GM18498 (cell line): ENCODE measurements around the gene COPS8.

Experiments
- ATAC-seq: cut with Tn5 transposase; IDR thresholded peaks from one replicate; pipeline ENCODE4 v1.9.1; 2021; ENCODE audit warnings: mild to moderate bottlenecking, moderate library complexity; ENCODE audit not compliant: unreplicated experiment

COPS8 gene

GRCh38 chr2:237097911-237098702, 12.4 kb downstream of the COPS8 start:
- no peak for ATAC-seq

GRCh38 chr2:237099804-237100203, 14.1 kb downstream of the COPS8 start:
- peak; percentile 39 for ATAC-seq

DNA sequence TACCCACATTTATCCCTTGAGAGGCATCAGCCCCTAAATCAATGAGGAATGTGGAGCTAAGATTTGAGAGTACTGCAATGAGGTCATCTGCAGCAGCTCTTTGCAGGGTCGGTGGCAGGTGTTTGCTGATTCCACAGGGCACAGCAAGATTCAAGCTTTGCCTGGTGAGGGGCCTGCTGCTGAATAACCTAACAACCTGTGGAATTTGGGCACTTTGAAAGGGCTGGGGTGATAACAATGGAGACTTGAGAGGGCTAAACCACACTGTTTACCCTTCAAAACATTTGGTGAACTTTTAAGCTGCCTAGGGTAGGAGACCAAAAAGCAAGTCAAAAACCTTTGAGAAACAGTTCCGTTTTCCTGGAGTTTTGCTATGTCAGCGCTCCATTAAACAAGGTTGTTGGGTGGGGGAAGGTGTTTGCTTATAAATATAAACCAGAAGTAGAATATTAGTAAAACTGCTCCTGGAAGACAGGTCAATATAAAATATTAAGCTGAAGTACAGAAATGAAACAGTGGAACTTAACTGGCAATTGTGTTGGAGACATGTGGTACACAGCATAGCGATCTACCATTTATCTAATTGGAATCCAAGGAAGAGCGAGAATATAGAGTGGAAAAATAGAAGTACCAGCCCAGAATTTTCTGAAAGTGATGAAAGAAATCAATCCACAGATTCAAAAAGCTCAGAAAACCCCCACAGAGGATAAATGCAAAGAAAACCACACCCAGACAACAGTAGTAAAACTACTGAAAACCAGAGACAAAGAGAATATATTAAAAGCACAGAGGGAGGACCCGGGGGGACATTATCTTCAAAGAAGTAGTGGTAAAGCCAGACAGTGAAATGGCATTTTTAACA, 15.7 kb downstream of the COPS8 start:
- no peak for ATAC-seq

- ATAC-seq = no peak
Observed at GRCh38 chr2:237102428-237102827, 16.7 kb downstream of the COPS8 start.

DNA sequence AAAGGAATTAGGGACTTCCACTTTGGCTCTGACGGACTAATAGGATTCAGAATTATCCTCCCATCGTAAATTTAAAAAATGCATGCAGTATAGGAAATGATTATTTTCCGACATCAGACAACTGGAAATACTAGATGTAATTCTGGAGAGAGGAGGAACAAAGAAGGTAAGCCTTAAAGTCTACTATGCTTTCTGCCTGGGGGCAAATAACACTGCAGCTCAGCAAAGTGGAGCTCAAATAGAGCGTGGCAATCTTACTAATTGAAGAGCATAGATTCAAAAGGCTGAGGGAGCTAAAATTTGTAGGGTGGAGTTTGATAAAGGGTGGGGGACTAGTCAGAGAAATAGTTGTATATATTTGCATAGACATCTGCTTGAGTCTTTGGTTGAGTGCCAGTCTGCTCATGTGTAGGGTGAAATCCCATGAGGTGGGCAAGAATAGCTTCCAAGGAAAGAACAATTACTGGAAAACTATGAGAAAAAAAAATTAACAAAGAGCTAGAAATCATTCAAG, 23.8 kb downstream of the COPS8 start:
- no peak for ATAC-seq

DNA sequence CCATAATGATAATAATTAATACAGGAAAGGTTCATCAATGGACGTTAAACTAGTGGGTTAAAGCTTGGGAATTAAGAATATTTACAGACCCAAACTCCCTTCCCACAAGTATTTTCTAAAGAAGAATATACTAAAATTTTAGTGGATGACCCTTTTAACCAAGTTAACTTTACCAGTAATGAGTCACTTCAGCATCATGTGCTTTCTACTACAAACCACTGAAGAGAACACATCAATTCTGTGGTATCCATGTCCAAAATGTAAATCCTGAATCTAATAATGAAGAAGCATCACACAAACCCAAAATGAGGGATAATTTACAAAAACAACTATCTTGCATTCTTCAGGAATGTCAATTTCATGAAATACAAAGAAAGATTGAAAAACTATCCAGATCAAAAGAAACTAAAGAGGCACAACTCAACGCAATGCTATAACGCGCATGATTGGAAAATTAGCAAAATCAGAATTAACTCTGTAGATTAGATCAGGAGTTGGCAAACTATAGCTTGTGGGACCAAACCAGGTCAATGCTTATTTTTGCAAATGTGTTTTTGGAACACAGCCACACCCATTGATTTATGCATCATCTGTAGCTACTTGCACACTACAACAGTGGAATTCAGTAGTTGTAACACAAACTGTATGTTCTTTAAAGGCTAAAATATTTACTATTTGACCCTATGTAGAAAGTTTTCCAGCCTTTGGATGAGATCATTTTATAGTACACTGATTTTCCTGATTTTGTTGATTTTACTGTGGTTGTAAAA, 27.5 kb downstream of the COPS8 start:
- ATAC-seq = no peak

- ATAC-seq = no peak
Observed at GRCh38 chr2:237115870-237116269, 30.2 kb downstream of the COPS8 start.

DNA sequence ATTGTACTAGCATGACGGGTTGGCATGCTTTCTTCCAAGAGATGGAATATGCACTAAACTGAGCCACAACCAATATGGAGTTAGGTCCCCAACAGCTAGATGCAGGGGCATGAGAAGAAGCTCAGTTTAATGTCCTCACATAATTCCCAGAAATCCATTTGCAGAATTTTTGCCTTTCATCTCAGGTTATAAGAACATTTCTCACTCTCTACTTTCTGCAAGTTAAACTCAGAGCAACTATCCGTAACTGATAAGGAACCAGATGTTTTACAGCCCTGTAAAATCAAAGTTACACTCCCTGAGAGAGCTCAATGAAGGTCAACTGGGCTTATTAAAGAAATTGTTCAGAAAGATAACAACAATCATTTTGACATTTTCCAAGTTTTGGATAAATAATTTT, 30.7 kb downstream of the COPS8 start:
- ATAC-seq = no peak

DNA sequence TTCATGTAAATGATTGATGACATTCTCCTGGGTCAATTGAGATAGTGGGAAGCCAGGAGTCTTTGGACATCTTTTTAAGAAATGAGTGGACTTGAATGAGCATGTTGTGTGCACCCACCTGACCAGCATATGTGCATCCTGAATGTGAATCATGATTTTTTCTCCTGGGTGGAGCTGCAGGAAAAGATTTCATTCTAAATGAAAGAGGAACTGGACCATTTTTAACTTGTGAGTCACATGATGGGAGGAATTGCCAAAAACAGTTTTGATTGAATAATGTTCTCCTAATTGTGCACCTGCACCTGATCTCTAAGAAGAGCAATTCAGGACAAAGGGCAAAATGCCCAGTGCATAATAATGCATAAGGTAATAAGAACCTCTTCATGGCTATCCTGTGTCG, 32.3 kb downstream of the COPS8 start:
- no peak for ATAC-seq

DNA sequence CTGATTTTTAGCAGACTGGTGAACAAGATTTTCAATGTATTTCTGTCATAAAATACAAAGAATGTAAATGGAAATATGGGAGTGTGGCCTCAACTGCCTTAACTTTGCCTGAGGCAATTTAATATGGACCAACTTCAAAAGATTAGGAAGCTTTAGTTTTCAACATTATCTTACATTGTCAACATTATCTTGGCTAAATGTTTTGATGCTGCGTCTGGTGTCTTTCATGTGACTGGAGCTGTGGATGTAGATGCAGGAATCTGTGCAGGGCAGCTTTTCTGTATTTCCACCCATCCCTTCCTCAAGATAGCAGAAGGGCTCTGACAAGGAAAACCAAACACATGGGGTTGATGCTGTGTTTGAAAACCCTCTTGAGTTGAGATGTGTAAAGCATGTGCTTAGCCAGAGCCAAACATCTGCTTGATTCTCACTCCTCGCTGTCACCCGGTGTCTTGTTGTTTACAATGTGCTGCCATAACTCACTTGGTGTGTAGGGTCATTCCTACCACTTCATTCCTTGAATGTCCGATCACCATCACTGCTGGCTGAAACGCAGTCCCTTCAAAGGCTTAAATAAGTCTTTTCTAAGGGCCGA, 33.0 kb downstream of the COPS8 start:
- no peak for ATAC-seq

DNA sequence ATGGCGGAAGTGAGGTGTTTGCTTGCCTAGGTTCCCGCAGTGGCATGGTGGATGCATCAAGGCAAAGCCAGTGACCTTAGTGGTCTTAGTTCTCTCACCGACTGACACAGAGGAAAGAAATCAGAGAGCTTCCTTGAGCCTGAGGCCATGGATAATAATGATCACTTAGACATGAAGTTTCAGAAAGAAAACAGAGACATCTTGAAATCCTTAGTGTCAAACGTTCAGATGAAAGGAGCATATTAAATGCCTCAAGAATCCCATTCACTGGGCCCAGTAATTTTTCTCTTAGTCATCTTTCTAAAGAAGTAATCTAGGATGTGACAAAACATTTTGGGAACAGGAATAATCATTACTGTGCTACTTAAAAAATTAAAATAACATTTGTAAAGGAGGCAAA, 35.2 kb downstream of the COPS8 start:
- no peak for ATAC-seq

- no peak for ATAC-seq
Observed at GRCh38 chr2:237121321-237121720, 35.6 kb downstream of the COPS8 start.

GRCh38 chr2:237122214-237122666, 36.6 kb downstream of the COPS8 start:
- ATAC-seq = no peak

- ATAC-seq = no peak
Observed at GRCh38 chr2:237124820-237125219, 39.1 kb downstream of the COPS8 start.

DNA sequence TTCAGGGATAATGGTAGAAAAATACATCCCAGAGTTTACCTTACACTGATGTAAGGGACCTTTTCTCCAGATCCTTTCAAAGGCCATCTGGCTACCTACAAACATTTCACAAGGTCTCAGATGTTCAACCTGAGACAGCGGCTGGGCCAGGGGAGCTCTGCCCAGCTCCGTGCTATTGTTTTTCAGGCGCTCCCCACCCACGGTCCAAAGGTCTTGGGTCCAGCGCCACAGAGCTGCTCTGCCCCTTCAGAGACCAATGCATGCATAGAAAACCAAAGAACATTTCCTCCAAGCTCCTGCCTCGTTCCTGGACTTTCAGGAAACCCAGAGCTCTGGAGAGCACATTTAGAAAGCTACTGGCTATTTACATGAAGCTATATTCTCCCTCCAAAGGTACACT, 40.3 kb downstream of the COPS8 start:
- ATAC-seq = no peak

GRCh38 chr2:237126519-237127174, 41.0 kb downstream of the COPS8 start:
- ATAC-seq = no peak

DNA sequence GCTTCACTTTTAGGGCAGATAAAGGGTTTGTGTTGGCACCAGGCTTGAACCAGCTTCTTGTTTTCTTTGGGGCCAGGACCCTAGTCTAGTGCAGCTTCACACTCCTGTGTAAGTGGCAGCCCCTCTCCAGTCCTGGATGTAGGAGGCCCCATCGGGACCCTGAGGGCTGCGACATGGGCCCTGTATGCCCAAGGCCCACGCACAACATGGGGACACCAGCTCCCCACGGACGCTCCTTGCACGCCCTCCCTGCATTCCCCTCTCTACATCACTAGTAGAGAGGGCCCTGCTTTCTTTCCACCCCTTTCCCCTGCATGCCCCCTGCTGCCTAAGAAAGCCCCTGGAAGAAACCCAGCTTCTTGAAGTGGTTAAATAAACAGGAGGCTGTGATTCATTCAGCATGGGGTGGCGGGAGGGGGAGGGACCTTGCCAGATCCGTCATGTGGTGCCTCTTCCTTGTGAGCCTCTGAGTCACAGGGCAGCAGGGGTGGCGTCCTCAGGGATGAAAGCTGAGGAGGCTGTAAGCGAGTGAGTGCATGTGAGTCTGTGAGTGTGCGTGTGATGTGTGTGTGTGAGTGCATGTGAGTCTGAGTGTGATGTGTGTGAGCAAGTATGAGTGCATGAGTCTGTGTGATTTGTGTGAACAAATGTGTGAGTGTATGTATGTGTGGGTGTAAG, 42.5 kb downstream of the COPS8 start:
- ATAC-seq = no peak

DNA sequence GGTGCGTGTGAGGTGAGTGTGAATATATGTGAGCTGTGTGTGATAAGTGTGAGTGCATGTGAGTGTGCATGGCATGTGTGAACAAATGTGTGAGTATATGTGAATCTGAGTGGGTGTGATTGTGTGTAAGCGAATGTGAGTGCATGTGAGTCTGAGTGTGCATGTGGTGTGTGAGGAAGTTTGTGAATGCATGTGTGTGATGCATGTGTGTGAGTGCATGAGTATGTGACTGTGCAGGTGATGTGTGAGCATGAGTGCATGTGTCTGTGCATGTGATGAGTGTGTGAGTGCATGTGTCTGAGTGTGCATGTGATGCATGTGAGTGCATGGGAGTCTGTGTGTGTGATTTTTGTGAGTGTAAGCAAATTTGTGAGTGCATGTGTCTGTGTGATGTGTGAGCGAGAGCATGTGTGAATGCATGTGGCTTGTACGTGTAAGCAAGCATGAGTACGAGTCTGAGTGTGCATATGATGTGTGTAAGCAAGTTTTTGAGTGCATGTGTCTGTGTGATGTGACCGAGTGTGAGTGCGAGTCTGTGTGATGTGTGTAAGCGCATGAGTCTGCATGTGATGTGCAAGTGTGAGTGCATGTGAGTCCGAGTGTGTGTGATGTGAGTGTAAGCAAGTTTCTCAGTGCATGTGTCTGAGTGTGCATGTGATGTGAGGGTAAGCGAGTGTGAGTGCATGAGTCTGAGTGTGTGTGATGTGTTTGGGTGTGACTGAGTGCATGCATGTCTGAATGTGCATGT, 43.3 kb downstream of the COPS8 start:
- no peak for ATAC-seq
